Measurements from ENCODE around the gene TMED6.

DNA sequence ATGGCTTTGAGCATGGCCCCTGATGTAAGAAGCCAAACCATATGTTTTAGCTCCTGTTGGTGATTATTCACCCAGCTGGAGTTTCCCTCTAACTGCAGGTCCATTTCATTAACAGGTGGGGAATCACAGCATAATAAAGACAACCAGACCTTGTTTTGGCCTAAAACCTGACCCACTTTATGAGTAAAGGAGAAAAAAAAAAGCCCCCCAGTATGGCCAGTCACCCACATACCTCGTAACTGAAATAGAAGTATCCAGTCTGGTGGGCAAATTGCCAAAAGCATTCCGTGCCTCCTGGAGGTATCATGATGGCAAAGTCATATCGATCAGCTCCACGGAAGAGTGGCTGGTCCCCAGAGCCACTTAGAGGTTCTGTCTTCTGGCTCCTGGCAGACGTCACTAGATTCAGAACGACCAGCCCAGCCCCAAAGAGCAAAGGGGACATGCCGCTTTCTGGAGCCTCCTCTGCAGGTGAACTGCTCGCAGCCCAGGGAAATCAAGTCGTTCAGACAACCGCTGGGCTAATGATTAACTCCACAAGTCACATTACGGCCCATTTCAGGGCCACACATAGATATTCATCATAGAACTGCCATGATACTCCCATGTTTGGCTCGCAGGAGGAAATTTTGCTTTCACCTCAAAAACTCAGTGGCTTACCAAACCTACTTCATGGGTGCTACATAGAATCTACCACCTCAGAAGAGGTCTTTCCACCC is at the start of gene TMED6:
- TF ChIP-seq, protein P1, sequence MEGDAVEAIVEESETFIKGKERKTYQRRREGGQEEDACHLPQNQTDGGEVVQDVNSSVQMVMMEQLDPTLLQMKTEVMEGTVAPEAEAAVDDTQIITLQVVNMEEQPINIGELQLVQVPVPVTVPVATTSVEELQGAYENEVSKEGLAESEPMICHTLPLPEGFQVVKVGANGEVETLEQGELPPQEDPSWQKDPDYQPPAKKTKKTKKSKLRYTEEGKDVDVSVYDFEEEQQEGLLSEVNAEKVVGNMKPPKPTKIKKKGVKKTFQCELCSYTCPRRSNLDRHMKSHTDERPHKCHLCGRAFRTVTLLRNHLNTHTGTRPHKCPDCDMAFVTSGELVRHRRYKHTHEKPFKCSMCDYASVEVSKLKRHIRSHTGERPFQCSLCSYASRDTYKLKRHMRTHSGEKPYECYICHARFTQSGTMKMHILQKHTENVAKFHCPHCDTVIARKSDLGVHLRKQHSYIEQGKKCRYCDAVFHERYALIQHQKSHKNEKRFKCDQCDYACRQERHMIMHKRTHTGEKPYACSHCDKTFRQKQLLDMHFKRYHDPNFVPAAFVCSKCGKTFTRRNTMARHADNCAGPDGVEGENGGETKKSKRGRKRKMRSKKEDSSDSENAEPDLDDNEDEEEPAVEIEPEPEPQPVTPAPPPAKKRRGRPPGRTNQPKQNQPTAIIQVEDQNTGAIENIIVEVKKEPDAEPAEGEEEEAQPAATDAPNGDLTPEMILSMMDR (IDR thresholded peaks at IDR 0.05 in 4 of 5, conservative IDR thresholded peaks at IDR 0.05 in 1 of 5) = no peak
- no peak for TF ChIP-seq POLR2A (IDR thresholded peaks at IDR 0.05)

All from gastrocnemius medialis (tissue), 4 donors.